A549 (cell line): Measurements from ENCODE around the gene CADM1. TPM values are rescaled to one million over a fixed set of nuclear protein-coding genes. Genes with fewer than 3 reads are reported as not detected.

Experiments
- ATAC-seq, 2 experiments: fragments of 200-7000 bp in 1 of 2; fragments of >200 bp in 1 of 2; cut with Nextera tagmentation in 1 of 2; cut with Tn5 transposase in 1 of 2; 3 replicates each; pipeline versions ENCODE4 v1.8.0 to v1.9.1; 2018 to 2020; ENCODE audit warnings: mild to moderate bottlenecking in 1 of 2, moderate library complexity in 1 of 2
- CTCF ChIA-PET: fragments of 300-600 bp; sonication (Branson Sonifier 250); formaldehyde crosslinking; extraction: SDS; loops from one replicate; lab custom pipeline; 2021; ENCODE audit warnings: antibody characterized with exemption, inconsistent platforms; lab: Yijun Ruan, JAX
- POLR2A ChIA-PET: fragments of 350-600 bp; formaldehyde crosslinking; extraction: SDS; loops from one replicate; lab custom pipeline; 2021; ENCODE audit warnings: antibody characterized with exemption, inconsistent platforms; lab: Yijun Ruan, JAX
- DNase-seq, 2 experiments: peaks; one replicate each; pipeline versions ENCODE4 v3.0.0 to v3.0.0-alpha.2; 2011 to 2016; ENCODE audit warnings: low read depth in 1 of 2, low spot score in 1 of 2
- FAIRE-seq: peaks from 2 replicates; lab custom pipeline; 2011; peaks lifted over from hg19 to GRCh38; lab: Jason Lieb, UNC
- H3K27ac ChIP-seq, 2 experiments: fragments of >200 bp; sonication (Bioruptor Twin); formaldehyde crosslinking; 3 replicates each; pipeline ENCODE4 v1.5.1; 2016 to 2017
- H3K4me1 ChIP-seq: fragments of >200 bp; sonication (Bioruptor Twin); formaldehyde crosslinking; 3 replicates; pipeline ENCODE4 v1.6.1; 2016
- H3K4me2 ChIP-seq: fragments of >200 bp; sonication (Bioruptor Twin); formaldehyde crosslinking; 3 replicates; pipeline ENCODE4 v1.6.1; 2016
- H3K4me3 ChIP-seq: fragments of >200 bp; sonication (Bioruptor Twin); formaldehyde crosslinking; 3 replicates; pipeline ENCODE4 v1.5.1; 2016
- H3K9me3 ChIP-seq: fragments of >200 bp; sonication (Bioruptor Twin); formaldehyde crosslinking; 3 replicates; pipeline ENCODE4 v1.6.1; 2016
- BHLHE40 ChIP-seq: IDR thresholded peaks from 2 replicates; pipeline ENCODE4 v1.6.1; 2012; ENCODE audit warnings: low read depth, low read length, inconsistent platforms
- CEBPB ChIP-seq, 2 experiments: fragments of >200 bp in 1 of 2; sonication (Bioruptor Twin) in 1 of 2; formaldehyde crosslinking in 1 of 2; IDR thresholded peaks; 2 replicates each; pipeline ENCODE4 v1.6.1; 2012 to 2016
- EHMT2 ChIP-seq: fragments of 200-600 bp; sonication (generic); IDR thresholded peaks from 2 replicates; pipeline ENCODE4 v1.6.1; 2016; ENCODE audit warnings: antibody characterized with exemption, low read depth, mild to moderate bottlenecking, moderate library complexity
- EP300 ChIP-seq, 2 experiments: fragments of >200 bp; sonication (Bioruptor Twin); formaldehyde crosslinking; IDR thresholded peaks; 2 replicates in 1 of 2; 3 replicates in 1 of 2; pipeline ENCODE4 v1.6.1; 2016 to 2017
- ESRRA ChIP-seq: fragments of 150-350 bp; IDR thresholded peaks from 2 replicates; pipeline ENCODE4 v1.6.1; 2014; ENCODE audit warnings: mild to moderate bottlenecking, low read length, borderline replicate concordance
- FOSB ChIP-seq: fragments of 250-450 bp; sonication (Bioruptor Pico); IDR thresholded peaks from 2 replicates; pipeline ENCODE4 v1.5.0; 2020; ENCODE audit warnings: mild to moderate bottlenecking, moderate library complexity
- FOSL2 ChIP-seq, 2 experiments: fragments of 450-650 bp in 1 of 2; fragments of >200 bp in 1 of 2; sonication (Bioruptor Twin) in 1 of 2; formaldehyde crosslinking; IDR thresholded peaks; 2 replicates each; pipeline versions ENCODE4 v1.5.0 to v1.6.1; 2016 to 2020; ENCODE audit warnings: mild to moderate bottlenecking in 1 of 2, moderate library complexity in 1 of 2
- GATA3 ChIP-seq: IDR thresholded peaks from 2 replicates; pipeline ENCODE4 v1.6.1; 2012; ENCODE audit warnings: borderline replicate concordance
- HOXB5 ChIP-seq: fragments of 250-450 bp; sonication (Bioruptor Pico); IDR thresholded peaks from 2 replicates; pipeline ENCODE4 v1.5.0; 2020; ENCODE audit warnings: mild to moderate bottlenecking, moderate library complexity
- JUN ChIP-seq, 2 experiments: fragments of >200 bp; sonication (Bioruptor Twin); formaldehyde crosslinking; IDR thresholded peaks; 2 replicates in 1 of 2; 3 replicates in 1 of 2; pipeline ENCODE4 v1.6.1; 2016 to 2017
- JUNB ChIP-seq: fragments of >200 bp; sonication (Bioruptor Twin); formaldehyde crosslinking; IDR thresholded peaks from 2 replicates; pipeline ENCODE4 v1.6.1; 2016
- KDM5A ChIP-seq: fragments of 200-600 bp; sonication (generic); IDR thresholded peaks from 2 replicates; pipeline ENCODE4 v1.6.1; 2016; ENCODE audit warnings: antibody characterized with exemption, mild to moderate bottlenecking
- MAFK ChIP-seq: fragments of 450-650 bp; IDR thresholded peaks from 2 replicates; pipeline ENCODE4 v1.6.1; 2014; ENCODE audit not compliant: partially characterized antibody
- MAZ ChIP-seq: fragments of 150-350 bp; IDR thresholded peaks from 2 replicates; pipeline ENCODE4 v1.6.1; 2014; ENCODE audit warnings: antibody characterized with exemption, low read depth, low read length, borderline replicate concordance
- NFE2L2 ChIP-seq: fragments of 150-350 bp; conservative IDR thresholded peaks from 2 replicates; pipeline ENCODE4 v1.6.1; 2014; ENCODE audit warnings: low read length
- RAD21 ChIP-seq, 2 experiments: fragments of >200 bp in 1 of 2; sonication (Bioruptor Twin) in 1 of 2; formaldehyde crosslinking in 1 of 2; IDR thresholded peaks in 1 of 2; conservative IDR thresholded peaks in 1 of 2; 2 replicates in 1 of 2; 3 replicates in 1 of 2; pipeline ENCODE4 v1.6.1; 2012 to 2018; ENCODE audit warnings: inconsistent platforms in 1 of 2
- RCOR1 ChIP-seq: fragments of 150-350 bp; IDR thresholded peaks from 2 replicates; pipeline ENCODE4 v1.6.1; 2014; ENCODE audit warnings: antibody characterized with exemption, low read length, low read depth
- RFX5 ChIP-seq: fragments of 450-650 bp; IDR thresholded peaks from 2 replicates; pipeline ENCODE4 v1.7.1; 2014; ENCODE audit warnings: antibody characterized with exemption, mild to moderate bottlenecking, moderate library complexity
- RNF2 ChIP-seq: fragments of 200-600 bp; sonication (generic); IDR thresholded peaks from 2 replicates; pipeline ENCODE4 v1.6.1; 2016; ENCODE audit warnings: low read depth, mild to moderate bottlenecking, antibody characterized with exemption, moderate library complexity, borderline replicate concordance
- TP53 ChIP-seq: fragments of 250-450 bp; sonication (Bioruptor Pico); IDR thresholded peaks from 2 replicates; pipeline ENCODE4 v1.5.0; 2021; ENCODE audit warnings: mild to moderate bottlenecking, moderate library complexity
- WGBS: methylation state at CpG from one replicate; pipeline ENCODE4 v1.1.6; 2017; ENCODE audit errors: missing lambda C conversion rate; 5-methylcytosine and 5-hydroxymethylcytosine counted together
- polyA plus RNA-seq, 4 experiments: library from polyadenylated mRNA; depleted of rRNA in 3 of 4; stranded (reverse); fragments of >200 nt; fragmentation: RNase III in 1 of 4; extraction: RNeasy Plus Mini Kit Qiagen cat#74134 plus additional on column Dnase treatment in 1 of 4; gene quantifications; 2 replicates in 3 of 4; 3 replicates in 1 of 4; pipeline ENCODE4 v1.2.3, GENCODE V29; 2011 to 2017
- TF ChIP-seq, protein P1 (sequence below): IDR thresholded peaks from 2 replicates; pipeline ENCODE4 v1.6.1; 2012
- TF ChIP-seq, protein P2 (sequence below): fragments of >200 bp; sonication (Bioruptor Twin); formaldehyde crosslinking; IDR thresholded peaks from 2 replicates; pipeline ENCODE4 v1.6.1; 2016

CADM1 gene
- polyA plus RNA-seq, 2 of the 4 experiments (the other 2 are of a cell fraction): 33.4 to 36.7 TPM

DNA sequence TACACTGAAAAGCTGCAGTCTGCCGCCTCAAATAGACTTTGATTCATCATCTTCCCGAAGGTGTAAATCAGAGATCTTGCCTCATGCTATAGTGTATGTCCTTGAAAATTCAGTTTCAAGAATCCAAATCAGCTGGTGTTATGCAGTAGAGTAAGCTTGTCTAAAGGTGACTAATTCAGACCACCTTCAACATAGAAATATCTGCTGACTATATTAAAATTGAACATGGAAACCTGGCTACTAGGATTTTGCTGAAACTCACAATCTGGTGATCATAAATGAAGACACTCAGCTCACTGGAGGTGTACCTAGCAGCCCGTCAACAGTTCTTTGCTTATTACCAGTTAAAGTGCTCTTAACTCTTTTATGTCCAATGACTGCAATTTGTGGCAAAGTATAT, 266.6 kb downstream of the CADM1 start:
- Histone ChIP-seq H3K4me2 (no peak overlapping the region), H3K27ac (no peak overlapping the region), H3K9me3 (no peaks in the 10 kb centered on the region), H3K4me1 (peaks cover 4% of the 10 kb centered on the region; the same call in 2 of the 3 replicates), H3K4me3 (no peak overlapping the region)
- ATAC-seq: no peak
- ChIA-PET CTCF (no interaction called here), POLR2A (no interaction called here)
- DNase-seq: no peak
- FAIRE-seq: no peak
- whole genome bisulfite sequencing: 85% methylated on average over 3 of the region's 3 CpGs
- TF ChIP-seq BHLHE40 (no peak), MAFK (peak; percentile 56)

DNA sequence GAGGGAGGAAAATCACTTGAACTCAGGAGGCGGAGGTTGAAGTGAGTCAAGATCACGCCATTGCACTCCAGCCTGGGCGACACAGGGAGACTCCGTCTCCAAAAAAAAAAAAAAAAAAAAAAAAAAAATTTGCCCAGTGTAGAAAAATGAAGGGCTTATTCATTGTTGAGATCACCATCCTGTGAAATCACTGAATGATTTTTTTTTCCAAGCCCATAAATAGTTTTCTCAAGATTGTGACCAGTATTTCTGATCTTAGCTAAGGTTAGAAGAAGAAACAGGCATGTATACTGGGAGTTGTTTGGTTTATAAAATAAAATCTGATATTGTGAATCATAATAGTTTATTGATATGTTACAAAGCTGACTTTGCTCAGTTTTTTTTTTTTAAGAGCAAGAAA, 269.4 kb downstream of the CADM1 start:
- ChIA-PET POLR2A (no interaction called here), CTCF (interaction anchor here (0.7 kb wide), 2 partner anchors 34 to 926 kb away, joined by 3 to 4 read pairs; no protein-coding TSS in a partner anchor)
- no peak for FAIRE-seq
- Histone ChIP-seq H3K27ac (no peak overlapping the region), H3K9me3 (no peaks in the 10 kb centered on the region), H3K4me2 (no peak overlapping the region), H3K4me3 (no peak overlapping the region), H3K4me1 (no peaks in the 10 kb centered on the region)
- no peak for DNase-seq
- 90% methylated on average over 4 of the region's 4 CpGs for WGBS
- no peak for ATAC-seq
- TF ChIP-seq EHMT2: no peak
- no peak for TF ChIP-seq RNF2
- no peak for TF ChIP-seq NFE2L2
- no peak for TF ChIP-seq TP53 (CRISPR knock-in tag)

DNA sequence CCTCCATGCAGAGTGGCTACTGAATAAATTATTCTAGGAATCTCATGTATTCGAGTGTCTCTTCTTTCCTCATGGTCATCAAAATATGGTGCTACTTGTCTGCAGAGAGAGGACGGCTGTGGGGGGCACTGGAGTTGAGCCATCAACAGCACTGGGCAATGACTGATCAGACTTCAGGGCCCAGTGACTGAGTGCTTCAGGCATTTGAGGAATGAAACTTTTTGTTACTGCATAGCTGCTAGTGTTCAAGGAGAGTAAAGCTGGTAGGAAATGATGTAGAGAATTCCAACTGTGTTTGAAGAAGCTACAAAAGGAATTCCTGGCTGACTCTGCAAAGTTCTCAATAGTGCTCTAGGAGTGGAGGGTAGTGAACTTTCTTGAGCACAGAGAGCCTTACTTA, 277.7 kb downstream of the CADM1 start:
- TF ChIP-seq FOSL2 (IDR thresholded peaks at IDR 0.05) (no peak), FOSL2 (CRISPR knock-in tag; IDR thresholded peaks at IDR 0.05) (peak; percentile 59; the same call in 1 of the 2 replicates), BHLHE40 (no peak), GATA3 (peak; percentile 78; the same call in 1 of the 2 replicates), CEBPB (IDR thresholded peaks at IDR 0.05) (peak in 1 of 2 experiments; percentile 56; a peak in 1 of 4 replicates), EP300 (IDR thresholded peaks at IDR 0.05) (peak; percentile 14 to 65; a peak in 3 of 5 replicates), ESRRA (no peak), JUN (IDR thresholded peaks at IDR 0.05) (peak in 1 of 2 experiments; percentile 68; a peak in 1 of 5 replicates), RAD21 (conservative IDR thresholded peaks at IDR 0.05 in 1 of 2, IDR thresholded peaks at IDR 0.05 in 1 of 2) (0 out of 5 replicates have a peak, but pooled peaks of 1 of the 2 experiments have one; percentile 3), KDM5A (no peak), JUNB (peak; percentile 74)
- TF ChIP-seq, protein P1, sequence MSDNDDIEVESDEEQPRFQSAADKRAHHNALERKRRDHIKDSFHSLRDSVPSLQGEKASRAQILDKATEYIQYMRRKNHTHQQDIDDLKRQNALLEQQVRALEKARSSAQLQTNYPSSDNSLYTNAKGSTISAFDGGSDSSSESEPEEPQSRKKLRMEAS: peak; percentile 28; the same call in 1 of the 2 replicates
- TF ChIP-seq, protein P2, sequence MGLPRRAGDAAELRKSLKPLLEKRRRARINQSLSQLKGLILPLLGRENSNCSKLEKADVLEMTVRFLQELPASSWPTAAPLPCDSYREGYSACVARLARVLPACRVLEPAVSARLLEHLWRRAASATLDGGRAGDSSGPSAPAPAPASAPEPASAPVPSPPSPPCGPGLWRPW: no peak
- peak; percentile 82 to 92 for ATAC-seq
- FAIRE-seq: peak; percentile 18
- Histone ChIP-seq H3K4me1 (peaks cover 44% of the 10 kb centered on the region), H3K4me2 (peak overlapping the region; percentile 65), H3K4me3 (no peak overlapping the region), H3K9me3 (no peaks in the 10 kb centered on the region), H3K27ac (peak overlapping the region; percentile 63 to 79)
- CTCF ChIA-PET: no interaction called here
- DNase-seq: peak; percentile 14 to 74
- WGBS: 0% methylated on average over 2 of the region's 2 CpGs
- POLR2A ChIA-PET: no interaction called here

DNA sequence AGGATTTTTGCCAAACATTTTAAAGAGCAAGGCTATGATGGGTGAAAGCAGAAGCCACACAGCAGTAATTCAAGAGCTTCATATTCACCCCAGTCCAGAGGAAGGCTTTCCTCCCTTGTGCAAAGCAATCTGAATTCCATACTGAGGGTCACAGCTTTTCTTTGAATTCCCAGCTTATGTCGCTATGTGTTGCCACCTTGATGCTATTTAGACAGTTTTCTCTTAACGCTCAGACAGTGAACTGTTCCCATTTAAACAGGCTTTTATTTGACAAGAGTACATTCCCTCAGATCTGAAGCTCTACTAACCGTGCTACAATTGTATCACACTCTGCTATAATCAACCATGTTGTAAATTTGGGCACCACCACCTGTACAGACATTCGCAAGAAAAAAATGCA, 279.7 kb downstream of the CADM1 start:
- TF ChIP-seq RCOR1 (no peak), FOSB (CRISPR knock-in tag) (no peak), RFX5 (peak; percentile 35; the same call in 1 of the 2 replicates), MAZ (no peak), HOXB5 (CRISPR knock-in tag) (no peak)
- TF ChIP-seq, all 56 proteins: peak for 1
- no peak for ATAC-seq
- WGBS: 67% methylated on average over 4 of the region's 4 CpGs
- peaks cover 48% of the 10 kb centered on the region for H3K4me1 ChIP-seq
- no peak for FAIRE-seq
- ChIA-PET CTCF (interaction anchor here (1.4 kb wide), 1 partner anchor 9 kb away, joined by 3 read pairs; no protein-coding TSS in a partner anchor), POLR2A (interaction anchor here (0.5 kb wide), 1 partner anchor 18 kb away, joined by 5 read pairs; no protein-coding TSS in a partner anchor)
- H3K4me3 ChIP-seq: no peak overlapping the region
- no peaks in the 10 kb centered on the region for H3K9me3 ChIP-seq
- DNase-seq: no peak
- H3K4me2 ChIP-seq: no peak overlapping the region
- H3K27ac ChIP-seq: peak overlapping the region in 1 of 2 experiments; percentile 51; a peak in 4 of 6 replicates
